ENCODE measurements around the gene SEMA5A.

SEMA5A gene

GRCh38 chr5:9390113-9390512 lies 155.8 kb downstream of the SEMA5A start:
- TF ChIP-seq CTCF (IDR thresholded peaks at IDR 0.05; ENCODE audit: extremely low read depth, insufficient read depth, missing control alignments): no peak
- no peak for DNase-seq (ENCODE audit: low spot score)
- in situ Hi-C loops (cut with MboI; ENCODE audit: low pct_unique_long_range_greater_than_20kb, low sequenced_read_pairs, unreplicated experiment): no loop called here

- in situ Hi-C loops (cut with MboI; ENCODE audit: low pct_unique_long_range_greater_than_20kb, low sequenced_read_pairs, unreplicated experiment): no loop called here
- DNase-seq (ENCODE audit: low spot score): no peak
- TF ChIP-seq CTCF (IDR thresholded peaks at IDR 0.05; ENCODE audit: extremely low read depth, insufficient read depth, missing control alignments): no peak
Measured at GRCh38 chr5:9388941-9389674, 156.8 kb downstream of the SEMA5A start.

GRCh38 chr5:9387879-9388278 lies 158.0 kb downstream of the SEMA5A start:
- no peak for DNase-seq (ENCODE audit: low spot score)
- in situ Hi-C loops (cut with MboI; ENCODE audit: low pct_unique_long_range_greater_than_20kb, low sequenced_read_pairs, unreplicated experiment): no loop called here
- no peak for TF ChIP-seq CTCF (IDR thresholded peaks at IDR 0.05; ENCODE audit: extremely low read depth, insufficient read depth, missing control alignments)

- TF ChIP-seq CTCF (IDR thresholded peaks at IDR 0.05; ENCODE audit: extremely low read depth, insufficient read depth, missing control alignments): no peak
- no peak for DNase-seq (ENCODE audit: low spot score)
- in situ Hi-C loops (cut with MboI; ENCODE audit: low pct_unique_long_range_greater_than_20kb, low sequenced_read_pairs, unreplicated experiment): no loop called here
Measured at GRCh38 chr5:9386945-9387344, 158.9 kb downstream of the SEMA5A start.

- no peak for TF ChIP-seq CTCF (IDR thresholded peaks at IDR 0.05; ENCODE audit: extremely low read depth, insufficient read depth, missing control alignments)
- DNase-seq (ENCODE audit: low spot score): no peak
- in situ Hi-C loops (cut with MboI; ENCODE audit: low pct_unique_long_range_greater_than_20kb, low sequenced_read_pairs, unreplicated experiment): no loop called here
Measured at GRCh38 chr5:9382522-9382921, 163.4 kb downstream of the SEMA5A start.

GRCh38 chr5:9381464-9381863 lies 164.4 kb downstream of the SEMA5A start:
- in situ Hi-C loops (cut with MboI; ENCODE audit: low pct_unique_long_range_greater_than_20kb, low sequenced_read_pairs, unreplicated experiment): no loop called here
- no peak for TF ChIP-seq CTCF (IDR thresholded peaks at IDR 0.05; ENCODE audit: extremely low read depth, insufficient read depth, missing control alignments)

More at GRCh38 chr5:9381464-9381863, 164.4 kb downstream of the SEMA5A start:
- peak; percentile 51 for DNase-seq (ENCODE audit: low spot score)

All from GM13977 (cell line).